ENCODE data around the gene NUDT1.

The NUDT1 gene

GRCh38 chr7:2295936-2296620, 54.1 kb downstream of the NUDT1 start:
- no peak for DNase-seq (ENCODE audit: low read depth in 2 of 3, low spot score in 2 of 3)

- no peak for DNase-seq (ENCODE audit: low read depth in 2 of 3, low spot score in 2 of 3)
These were observed 54.8 kb downstream of the NUDT1 start for GRCh38 chr7:2296832-2297231.

- DNase-seq (ENCODE audit: low read depth in 2 of 3, low spot score in 2 of 3) = peak in 2 of 3 experiments; percentile 14 to 19
These were observed 57.3 kb downstream of the NUDT1 start for GRCh38 chr7:2299131-2299829.

- no peak for DNase-seq (ENCODE audit: low read depth in 2 of 3, low spot score in 2 of 3)
These were observed 58.0 kb downstream of the NUDT1 start for GRCh38 chr7:2299870-2300512.
